Liver (tissue), 9 donors: ENCODE results near the gene TNC. TPM values are rescaled to one million over a fixed set of nuclear protein-coding genes. Genes with fewer than 3 reads are reported as not detected.

Source experiments
- DNase-seq: peaks from one replicate; pipeline ENCODE4 v3.0.0-alpha.2; 2017; ENCODE audit warnings: low spot score
- H3K27ac ChIP-seq, 2 donors: one replicate each; pipeline ENCODE4 v1.7.0; 2013; ENCODE audit warnings: inconsistent platforms in 2 of 2, low read length in 2 of 2, control low read depth in 1 of 2, low read depth in 1 of 2, mild to moderate bottlenecking in 1 of 2
- H3K27me3 ChIP-seq, 4 donors: one replicate each; pipeline versions ENCODE4 v1.6.1 to v1.7.0; 2013; ENCODE audit warnings: low read length in 3 of 4, inconsistent platforms in 1 of 4, mild to moderate bottlenecking in 1 of 4, moderate library complexity in 1 of 4; ENCODE audit not compliant: control insufficient read depth in 4 of 4, insufficient read depth in 4 of 4
- H3K36me3 ChIP-seq, 4 donors: one replicate each; pipeline versions ENCODE4 v1.6.1 to v1.7.0; 2013; ENCODE audit warnings: low read length in 3 of 4, mild to moderate bottlenecking in 3 of 4, low read depth in 1 of 4, moderate library complexity in 1 of 4; ENCODE audit not compliant: control insufficient read depth in 4 of 4, insufficient read depth in 3 of 4
- H3K4me1 ChIP-seq, 4 donors: one replicate each; pipeline versions ENCODE4 v1.6.1 to v1.7.0; 2013; ENCODE audit warnings: low read length in 3 of 4, mild to moderate bottlenecking in 3 of 4, moderate library complexity in 1 of 4; ENCODE audit not compliant: control insufficient read depth in 4 of 4, insufficient read depth in 4 of 4
- H3K4me3 ChIP-seq, 3 donors: one replicate each; pipeline versions ENCODE4 v1.6.1 to v1.7.0; 2013; ENCODE audit warnings: low read length in 3 of 3, control low read depth in 1 of 3, low read depth in 1 of 3, mild to moderate bottlenecking in 1 of 3
- H3K9ac ChIP-seq, 2 donors: one replicate each; pipeline ENCODE4 v1.7.0; 2013; ENCODE audit warnings: low read length in 2 of 2, mild to moderate bottlenecking in 2 of 2, moderate library complexity in 2 of 2, control low read depth in 1 of 2, low read depth in 1 of 2
- H3K9me3 ChIP-seq, 4 donors: one replicate each; pipeline versions ENCODE4 v1.6.1 to v1.7.0; 2013; ENCODE audit warnings: low read length in 3 of 4; ENCODE audit not compliant: control insufficient read depth in 4 of 4
- ATF3 ChIP-seq: IDR thresholded peaks from 2 replicates; pipeline ENCODE4 v1.6.1; 2016; ENCODE audit warnings: antibody characterized with exemption
- CTCF ChIP-seq: fragments of 150-350 bp; IDR thresholded peaks from 2 replicates; pipeline ENCODE4 v1.5.1; 2017; ENCODE audit warnings: improper control_type of control experiment, low read depth, low read length; ENCODE audit not compliant: missing input control
- EGR1 ChIP-seq, 2 donors: IDR thresholded peaks; 2 replicates each; pipeline ENCODE4 v1.6.1; 2016 to 2018; ENCODE audit warnings: antibody characterized with exemption in 2 of 2, low read depth in 2 of 2
- FOXA2 ChIP-seq: IDR thresholded peaks from 2 replicates; pipeline ENCODE4 v1.6.1; 2016; ENCODE audit warnings: antibody characterized with exemption
- GABPA ChIP-seq, 2 donors: IDR thresholded peaks in 1 of 2; conservative IDR thresholded peaks in 1 of 2; 2 replicates each; pipeline ENCODE4 v1.6.1; 2016; ENCODE audit warnings: antibody characterized with exemption in 2 of 2, mild to moderate bottlenecking in 1 of 2, moderate library complexity in 1 of 2
- HNF4A ChIP-seq, 2 donors: conservative IDR thresholded peaks; 2 replicates each; pipeline ENCODE4 v1.6.1; 2016; ENCODE audit warnings: antibody characterized with exemption in 2 of 2, mild to moderate bottlenecking in 2 of 2
- HNF4G ChIP-seq: IDR thresholded peaks from 2 replicates; pipeline ENCODE4 v1.6.1; 2016; ENCODE audit warnings: antibody characterized with exemption
- JUND ChIP-seq, 2 donors: IDR thresholded peaks; 2 replicates each; pipeline ENCODE4 v1.6.1; 2016; ENCODE audit warnings: antibody characterized with exemption in 2 of 2
- MAX ChIP-seq: IDR thresholded peaks from 2 replicates; pipeline ENCODE4 v1.6.1; 2016; ENCODE audit warnings: antibody characterized with exemption
- NR2F2 ChIP-seq: IDR thresholded peaks from 2 replicates; pipeline ENCODE4 v1.6.1; 2016; ENCODE audit warnings: antibody characterized with exemption
- REST ChIP-seq: IDR thresholded peaks from 2 replicates; pipeline ENCODE4 v1.6.1; 2016; ENCODE audit warnings: antibody characterized with exemption, mild to moderate bottlenecking
- RXRA ChIP-seq, 2 donors: IDR thresholded peaks; 2 replicates each; pipeline ENCODE4 v1.6.1; 2017 to 2018; ENCODE audit warnings: antibody characterized with exemption in 2 of 2, mild to moderate bottlenecking in 1 of 2
- SP1 ChIP-seq: IDR thresholded peaks from 2 replicates; pipeline ENCODE4 v1.6.1; 2018; ENCODE audit warnings: antibody characterized with exemption, mild to moderate bottlenecking
- TAF1 ChIP-seq: conservative IDR thresholded peaks from 2 replicates; pipeline ENCODE4 v1.6.1; 2016; ENCODE audit warnings: antibody characterized with exemption, mild to moderate bottlenecking
- ZBTB33 ChIP-seq: IDR thresholded peaks from 2 replicates; pipeline ENCODE4 v1.6.1; 2016; ENCODE audit warnings: antibody characterized with exemption
- WGBS: extraction: QIAGEN DNeasy Blood & Tissue Kit; methylation state at CpG from one replicate; pipeline ENCODE4 v1.1.7; 2013; 5-methylcytosine and 5-hydroxymethylcytosine counted together
- polyA plus RNA-seq, 2 donors: library from polyadenylated mRNA; stranded (reverse) in 1 of 2; unstranded in 1 of 2; fragments of 200-250 nt in 1 of 2; fragments of >200 nt in 1 of 2; fragmentation: Nextera tagmentation in 1 of 2; extraction: Ambion mirVana in 1 of 2; gene quantifications; one replicate each; pipeline versions ENCODE4 v1.2.1 to v1.2.3, GENCODE V29; 2013 to 2015
- total RNA-seq, 2 donors: library from RNA; depleted of rRNA; stranded (reverse); fragments of >200 nt; gene quantifications; one replicate each; pipeline ENCODE4 v1.2.3, GENCODE V29; 2014
- donor health status: healthy.
- donor health status: healthy.
- donor health status: healthy.
- donor health status: healthy.
- donor health status: healthy.

TNC gene
- total and polyA plus RNA-seq, 4 donors: 0.19 to 6.3 (median 1.8) TPM

GRCh38 chr9:115063058-115063845 lies 54.7 kb downstream of the TNC start:
- TF ChIP-seq FOXA2 (no peak), EGR1 (IDR thresholded peaks at IDR 0.05; ENCODE audit: low read depth in 2 of 2) (no peak), REST (no peak), CTCF (no peak), TAF1 (no peak), RXRA (IDR thresholded peaks at IDR 0.05) (no peak), HNF4A (conservative IDR thresholded peaks at IDR 0.05) (no peak)
- H3K27me3 ChIP-seq: no peaks in the 10 kb centered on the region
- H3K27ac ChIP-seq: no peak overlapping the region
- no peak overlapping the region for H3K4me3 ChIP-seq
- no peak for DNase-seq
- H3K36me3 ChIP-seq: no peaks in the 10 kb centered on the region
- WGBS: 91% methylated on average over 5 of the region's 5 CpGs
- no peak overlapping the region for H3K9ac ChIP-seq
- H3K4me1 ChIP-seq: no peaks in the 10 kb centered on the region
- no peaks in the 10 kb centered on the region for H3K9me3 ChIP-seq

GRCh38 chr9:115058684-115059315 lies 59.2 kb downstream of the TNC start:
- WGBS: 83% methylated on average over 6 of the region's 6 CpGs
- H3K27me3 ChIP-seq: no peaks in the 10 kb centered on the region
- no peaks in the 10 kb centered on the region for H3K4me1 ChIP-seq
- H3K36me3 ChIP-seq: no peaks in the 10 kb centered on the region
- no peak for DNase-seq
- TF ChIP-seq HNF4G (no peak), HNF4A (conservative IDR thresholded peaks at IDR 0.05) (no peak), SP1 (no peak)
- no peak overlapping the region for H3K9ac ChIP-seq
- no peak overlapping the region for H3K27ac ChIP-seq
- H3K9me3 ChIP-seq: no peaks in the 10 kb centered on the region
- no peak overlapping the region for H3K4me3 ChIP-seq

GRCh38 chr9:115058175-115058574 lies 59.8 kb downstream of the TNC start:
- Histone ChIP-seq H3K9ac (no peak overlapping the region), H3K4me1 (no peaks in the 10 kb centered on the region), H3K36me3 (no peaks in the 10 kb centered on the region), H3K27me3 (no peaks in the 10 kb centered on the region), H3K9me3 (no peaks in the 10 kb centered on the region), H3K4me3 (no peak overlapping the region), H3K27ac (no peak overlapping the region)
- no peak for DNase-seq
- WGBS: 87% methylated on average over 2 of the region's 2 CpGs
- TF ChIP-seq JUND (IDR thresholded peaks at IDR 0.05) (no peak), MAX (no peak), TAF1 (no peak), REST (no peak), NR2F2 (no peak), GABPA (IDR thresholded peaks at IDR 0.05 in 1 of 2, conservative IDR thresholded peaks at IDR 0.05 in 1 of 2) (no peak), ATF3 (no peak), ZBTB33 (no peak)
